GM23248 (cell line): ENCODE measurements around the gene MCFD2. TPM values are rescaled to one million over a fixed set of nuclear protein-coding genes. Genes with fewer than 3 reads are reported as not detected.

ENCODE experiments used
- DNase-seq: peaks from one replicate; pipeline ENCODE4 v3.0.0-alpha.2; 2015
- H2AFZ ChIP-seq: fragments of 200-600 bp; sonication (generic); 2 replicates; pipeline ENCODE4 v1.6.1; 2016; ENCODE audit warnings: antibody characterized with exemption
- H3F3A ChIP-seq: fragments of 200-600 bp; sonication (generic); 2 replicates; pipeline ENCODE4 v1.6.1; 2016; ENCODE audit warnings: mild to moderate bottlenecking, antibody characterized with exemption, mixed run types; ENCODE audit not compliant: insufficient read depth
- H3K27ac ChIP-seq: fragments of 200-600 bp; sonication (generic); 2 replicates; pipeline ENCODE4 v1.5.1; 2016; ENCODE audit warnings: mild to moderate bottlenecking
- H3K27me3 ChIP-seq: fragments of 200-600 bp; sonication (generic); replicated peaks from 2 replicates; pipeline ENCODE4 v1.6.1; 2016; ENCODE audit warnings: mild to moderate bottlenecking; ENCODE audit not compliant: insufficient read depth
- H3K36me3 ChIP-seq: fragments of 200-600 bp; sonication (generic); 2 replicates; pipeline ENCODE4 v1.6.1; 2016; ENCODE audit warnings: low read depth, mild to moderate bottlenecking
- H3K4me1 ChIP-seq: fragments of 200-600 bp; sonication (generic); 2 replicates; pipeline ENCODE4 v1.6.1; 2016; ENCODE audit warnings: mild to moderate bottlenecking; ENCODE audit not compliant: insufficient read depth
- H3K4me2 ChIP-seq: fragments of 200-600 bp; sonication (generic); one replicate; pipeline ENCODE4 v1.6.1; 2016; ENCODE audit warnings: mild to moderate bottlenecking; ENCODE audit not compliant: unreplicated experiment
- H3K4me3 ChIP-seq: fragments of 200-600 bp; sonication (generic); 2 replicates; pipeline ENCODE4 v1.5.1; 2016; ENCODE audit warnings: mild to moderate bottlenecking
- H3K79me2 ChIP-seq: fragments of 200-600 bp; sonication (generic); 2 replicates; pipeline ENCODE4 v1.6.1; 2016; ENCODE audit warnings: mild to moderate bottlenecking; ENCODE audit not compliant: insufficient read depth
- H3K9ac ChIP-seq: fragments of 200-600 bp; sonication (generic); 2 replicates; pipeline ENCODE4 v1.6.1; 2016; ENCODE audit warnings: mild to moderate bottlenecking
- H3K9me2 ChIP-seq: fragments of 200-600 bp; sonication (generic); 2 replicates; pipeline ENCODE4 v1.6.1; 2016; ENCODE audit warnings: mixed run types, mild to moderate bottlenecking, moderate library complexity; ENCODE audit not compliant: insufficient read depth
- H3K9me3 ChIP-seq: fragments of 200-600 bp; sonication (generic); one replicate; pipeline ENCODE4 v1.6.1; 2017; ENCODE audit warnings: low read depth
- H4K20me1 ChIP-seq: fragments of 200-600 bp; sonication (generic); 2 replicates; pipeline ENCODE4 v1.6.0; 2016; ENCODE audit not compliant: insufficient read depth
- EZH2 ChIP-seq: fragments of 200-600 bp; sonication (generic); IDR thresholded peaks from 2 replicates; pipeline ENCODE4 v1.6.1; 2018; ENCODE audit warnings: antibody characterized with exemption, mild to moderate bottlenecking; ENCODE audit not compliant: insufficient read depth, poor library complexity, severe bottlenecking
- EZH2phosphoT487 ChIP-seq: fragments of 200-600 bp; sonication (generic); IDR thresholded peaks from 2 replicates; pipeline ENCODE4 v1.6.1; 2018; ENCODE audit warnings: antibody characterized with exemption, moderate library complexity, mild to moderate bottlenecking, low read depth; ENCODE audit not compliant: insufficient read depth
- WGBS, 2 experiments: methylation state at CpG; one replicate each; pipeline ENCODE4 v1.1.6; 2015 to 2017; ENCODE audit warnings: low lambda C conversion rate in 2 of 2, low coverage in 1 of 2; ENCODE audit errors: missing lambda C conversion rate in 2 of 2; 5-methylcytosine and 5-hydroxymethylcytosine counted together
- in situ Hi-C: fragments of 300-500 bp; cut with MboI; formaldehyde crosslinking; loops from 2 replicates; pipeline ENCODE4 v1.15.0; 2020
- polyA plus RNA-seq: library from polyadenylated mRNA; unstranded; fragments of >200 nt; fragmentation: Nextera tagmentation; extraction: Ambion mirVana; gene quantifications from 2 replicates; pipeline ENCODE4 v1.2.1, GENCODE V29; 2016
- total RNA-seq: library from RNA; depleted of rRNA; stranded (reverse); fragments of >200 nt; shearing (Covaris generic); gene quantifications from 2 replicates; pipeline ENCODE4 v1.2.3, GENCODE V29; 2014; rRNA removed

MCFD2 gene
- total RNA-seq (310 and 329 TPM in 2 replicates), polyA plus RNA-seq (298 and 303 TPM in 2 replicates)

DNA sequence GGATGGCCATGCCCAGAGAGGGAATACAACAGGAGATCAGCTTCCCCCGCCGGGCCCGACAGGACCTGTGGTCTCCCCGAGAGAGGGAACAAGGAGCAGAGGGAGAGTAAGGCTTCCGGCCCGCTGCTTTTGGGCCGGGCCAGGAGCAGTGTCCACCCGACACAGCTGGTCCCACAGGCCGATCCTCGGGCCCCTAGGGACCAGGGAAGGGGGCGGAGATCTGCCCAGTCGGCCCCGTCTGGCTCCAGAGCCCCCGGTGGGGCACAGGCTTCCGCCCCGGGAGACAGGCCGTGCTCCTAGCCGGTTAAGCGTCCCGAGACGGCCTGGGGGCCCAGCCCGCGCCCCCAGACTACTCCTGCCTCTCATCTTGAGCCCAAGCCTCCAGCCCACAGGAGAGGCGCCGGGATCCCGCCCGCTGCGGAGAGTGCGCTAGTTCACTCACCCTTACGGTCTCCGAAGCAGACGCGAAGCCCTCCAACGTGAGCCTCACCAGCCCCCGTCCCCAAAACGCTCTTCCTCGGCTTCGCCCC, at the start of gene MCFD2:
MCFD2 (minus strand) TSS at position 526 of the 530 bp plus-strand sequence. CDS start 6,635 bp downstream, outside the sequence.
- TF ChIP-seq EZH2phosphoT487, result no peak
- no peak for TF ChIP-seq EZH2
- no peaks in the 10 kb centered on the region for H3K27me3 ChIP-seq
- H2AFZ ChIP-seq, result peak within 1 kb of the TSS; percentile 82
- WGBS, 2 experiments, result 1% methylated on average over 20 to 31 of the region's 38 CpGs
- H3K4me2 ChIP-seq, result peak within 1 kb of the TSS; percentile 100
- in situ Hi-C loops, result no loop called here
- peak within 1 kb of the TSS; percentile 87 for H3K27ac ChIP-seq
- H4K20me1 ChIP-seq, result no peaks in the 10 kb centered on the region
- peak within 1 kb of the TSS; percentile 81 for H3K4me3 ChIP-seq
- no peaks in the 10 kb centered on the region for H3K9me3 ChIP-seq
- no peaks in the 10 kb centered on the region for H3K9me2 ChIP-seq
- peaks cover 32% of the 10 kb centered on the region for H3K4me1 ChIP-seq
- 0 out of 2 replicates have a peak, but pooled peaks cover 8% of the 10 kb centered on the region for H3K36me3 ChIP-seq
- DNase-seq, result peak; percentile 72
- peak within 1 kb of the TSS; percentile 96 for H3K9ac ChIP-seq
- H3K79me2 ChIP-seq, result peaks cover 76% of the 10 kb centered on the region
- peaks cover 51% of the 10 kb centered on the region for H3F3A ChIP-seq

DNA sequence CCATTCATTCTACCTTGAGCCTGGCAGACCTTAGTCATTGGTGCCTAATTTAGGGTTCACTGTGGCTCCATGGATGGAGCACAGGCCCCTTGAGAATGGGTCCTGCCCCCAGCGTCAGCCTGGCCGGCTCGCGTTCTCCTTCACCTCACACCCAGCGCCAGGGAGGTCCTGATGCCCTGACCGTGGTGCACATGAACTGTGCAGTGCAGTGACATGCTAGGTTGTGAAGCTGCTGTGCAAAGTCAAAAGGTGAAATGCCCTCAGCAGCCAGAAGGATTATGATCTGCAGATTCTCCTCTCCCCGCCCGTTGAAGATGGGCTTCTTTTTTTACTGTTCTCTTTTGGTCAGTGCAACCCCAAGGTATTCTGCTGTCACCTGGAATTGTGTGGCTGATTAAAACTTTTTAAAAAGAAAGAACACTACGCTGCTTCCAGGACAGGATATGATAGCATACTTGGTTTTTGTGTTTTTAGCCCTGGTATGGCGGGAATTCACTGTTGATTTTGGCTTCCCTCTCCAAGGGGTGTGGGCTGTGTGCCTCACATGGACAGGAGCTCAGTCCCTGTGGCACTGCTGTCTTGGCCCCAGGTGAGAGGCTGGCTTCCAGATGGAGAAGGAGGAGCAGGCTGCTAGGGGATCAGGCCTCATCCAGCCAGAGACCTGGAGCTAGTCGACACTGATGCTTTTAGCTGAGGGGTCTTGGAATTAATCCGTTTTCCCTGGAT, 49.4 kb upstream of the MCFD2 start:
- H3K27me3 ChIP-seq, result no peaks in the 10 kb centered on the region
- no peaks in the 10 kb centered on the region for H4K20me1 ChIP-seq
- H3K9me3 ChIP-seq, result no peaks in the 10 kb centered on the region
- peaks cover 62% of the 10 kb centered on the region for H3K4me1 ChIP-seq
- H3K9me2 ChIP-seq, result no peaks in the 10 kb centered on the region
- peak overlapping the region; percentile 31 for H3K27ac ChIP-seq
- TF ChIP-seq EZH2phosphoT487 (no peak), EZH2 (no peak)
- in situ Hi-C loops, result no loop called here
- no peak overlapping the region for H3K4me2 ChIP-seq
- WGBS, 2 experiments, result 80 to 84% methylated on average over 12 of the region's 12 CpGs
- H3K36me3 ChIP-seq, result peaks cover 18% of the 10 kb centered on the region; the same call in 1 of the 2 replicates
- no peak overlapping the region for H3K9ac ChIP-seq
- H2AFZ ChIP-seq, result no peak overlapping the region
- H3F3A ChIP-seq, result peaks cover 71% of the 10 kb centered on the region
- DNase-seq, result no peak
- H3K4me3 ChIP-seq, result no peak overlapping the region
- peaks cover 63% of the 10 kb centered on the region for H3K79me2 ChIP-seq

- peaks cover 53% of the 10 kb centered on the region for H3K4me1 ChIP-seq
- H3K4me2 ChIP-seq, result no peak overlapping the region
- H4K20me1 ChIP-seq, result no peaks in the 10 kb centered on the region
- H3K36me3 ChIP-seq, result peaks cover 25% of the 10 kb centered on the region; the same call in 1 of the 2 replicates
- H3K79me2 ChIP-seq, result peaks cover 63% of the 10 kb centered on the region
- peak overlapping the region; percentile 31 for H3K27ac ChIP-seq
- in situ Hi-C loops, result no loop called here
- H3K9me3 ChIP-seq, result no peaks in the 10 kb centered on the region
- H3K9ac ChIP-seq, result no peak overlapping the region
- H2AFZ ChIP-seq, result no peak overlapping the region
- WGBS, 2 experiments, result 84 to 86% methylated on average over 7 of the region's 7 CpGs
- H3K4me3 ChIP-seq, result no peak overlapping the region
- H3F3A ChIP-seq, result peaks cover 74% of the 10 kb centered on the region
- H3K27me3 ChIP-seq, result no peaks in the 10 kb centered on the region
- no peaks in the 10 kb centered on the region for H3K9me2 ChIP-seq
- TF ChIP-seq EZH2phosphoT487 (no peak), EZH2 (no peak)
- DNase-seq, result peak; percentile 57
Measured at GRCh38 chr2:46963941-46964673, 48.5 kb upstream of the MCFD2 start.

DNA sequence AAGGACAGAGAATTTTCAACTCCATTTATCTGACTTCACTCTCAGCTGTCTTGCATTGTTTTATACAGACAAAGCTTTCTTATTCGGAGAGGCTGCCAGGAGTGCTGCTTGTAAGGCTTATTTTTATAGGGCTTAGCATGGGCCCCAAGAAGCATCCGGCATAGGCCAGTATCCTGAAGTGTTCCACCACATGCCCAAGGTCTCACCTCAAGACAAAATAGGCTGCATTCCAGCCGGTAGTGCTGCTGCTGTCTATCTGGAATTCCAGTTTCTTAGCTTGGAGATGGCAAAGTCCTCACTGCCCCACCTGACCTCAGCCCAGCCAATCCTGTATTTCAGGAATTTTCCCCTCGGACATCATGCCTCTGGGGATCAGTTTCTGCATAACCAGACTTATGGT, 47.6 kb upstream of the MCFD2 start:
- Histone ChIP-seq H3F3A (peaks cover 67% of the 10 kb centered on the region), H2AFZ (no peak overlapping the region), H3K4me3 (no peak overlapping the region), H3K27me3 (no peaks in the 10 kb centered on the region), H3K4me1 (peaks cover 44% of the 10 kb centered on the region), H3K36me3 (peaks cover 31% of the 10 kb centered on the region; the same call in 1 of the 2 replicates), H3K4me2 (no peak overlapping the region), H3K9me3 (no peaks in the 10 kb centered on the region), H3K79me2 (peaks cover 63% of the 10 kb centered on the region), H4K20me1 (no peaks in the 10 kb centered on the region), H3K9ac (no peak overlapping the region), H3K9me2 (no peaks in the 10 kb centered on the region), H3K27ac (no peak overlapping the region)
- in situ Hi-C loops, result no loop called here
- DNase-seq, result no peak
- 88% methylated on average over 4 of the region's 4 CpGs for WGBS, 2 experiments
- TF ChIP-seq EZH2 (no peak), EZH2phosphoT487 (no peak)
